ENCODE results near the gene SKIL.

DNA sequence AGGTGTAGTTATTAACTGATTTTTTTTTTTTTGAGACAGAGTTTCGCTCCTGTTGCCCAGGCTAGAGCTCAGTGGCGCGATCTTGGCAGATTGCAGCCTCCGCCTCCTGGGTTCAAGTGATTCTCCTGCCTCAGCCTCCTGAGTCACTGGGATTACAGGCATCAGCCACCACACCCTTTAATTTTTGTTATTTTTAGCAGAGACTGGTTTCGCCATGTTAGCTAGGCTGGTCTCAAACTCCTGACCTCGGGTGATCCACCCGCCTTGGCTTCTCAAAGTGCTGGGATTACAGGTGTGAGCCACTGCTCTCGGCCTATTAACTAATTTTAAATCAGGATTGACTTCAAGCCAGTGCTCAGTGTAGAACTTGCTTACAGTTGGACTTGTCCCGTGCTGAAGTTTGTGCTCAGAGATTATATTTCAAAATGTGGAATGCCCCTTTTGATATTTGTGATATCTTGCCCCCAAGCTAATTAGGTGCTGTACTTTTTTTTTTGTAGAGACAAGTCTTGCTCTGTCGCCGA lies 6.0 kb downstream of the SKIL start:
- TF ChIP-seq, protein P1, sequence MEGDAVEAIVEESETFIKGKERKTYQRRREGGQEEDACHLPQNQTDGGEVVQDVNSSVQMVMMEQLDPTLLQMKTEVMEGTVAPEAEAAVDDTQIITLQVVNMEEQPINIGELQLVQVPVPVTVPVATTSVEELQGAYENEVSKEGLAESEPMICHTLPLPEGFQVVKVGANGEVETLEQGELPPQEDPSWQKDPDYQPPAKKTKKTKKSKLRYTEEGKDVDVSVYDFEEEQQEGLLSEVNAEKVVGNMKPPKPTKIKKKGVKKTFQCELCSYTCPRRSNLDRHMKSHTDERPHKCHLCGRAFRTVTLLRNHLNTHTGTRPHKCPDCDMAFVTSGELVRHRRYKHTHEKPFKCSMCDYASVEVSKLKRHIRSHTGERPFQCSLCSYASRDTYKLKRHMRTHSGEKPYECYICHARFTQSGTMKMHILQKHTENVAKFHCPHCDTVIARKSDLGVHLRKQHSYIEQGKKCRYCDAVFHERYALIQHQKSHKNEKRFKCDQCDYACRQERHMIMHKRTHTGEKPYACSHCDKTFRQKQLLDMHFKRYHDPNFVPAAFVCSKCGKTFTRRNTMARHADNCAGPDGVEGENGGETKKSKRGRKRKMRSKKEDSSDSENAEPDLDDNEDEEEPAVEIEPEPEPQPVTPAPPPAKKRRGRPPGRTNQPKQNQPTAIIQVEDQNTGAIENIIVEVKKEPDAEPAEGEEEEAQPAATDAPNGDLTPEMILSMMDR (IDR thresholded peaks at IDR 0.05) = no peak
- no peak for TF ChIP-seq POLR2A (IDR thresholded peaks at IDR 0.05)

All from adrenal gland (tissue), 5 donors.